HG03135 (cell line): ENCODE measurements around the gene USF2.
"Not testable (repeated sequence)": the region's sequence is repeated elsewhere in the genome, so short reads cannot be mapped to it uniquely, and the experiment has no call there.

ENCODE experiments used
- ATAC-seq: cut with Tn5 transposase; IDR thresholded peaks from one replicate; pipeline ENCODE4 v1.9.1; 2021; ENCODE audit warnings: mild to moderate bottlenecking, moderate library complexity; ENCODE audit not compliant: unreplicated experiment

Gene USF2

DNA sequence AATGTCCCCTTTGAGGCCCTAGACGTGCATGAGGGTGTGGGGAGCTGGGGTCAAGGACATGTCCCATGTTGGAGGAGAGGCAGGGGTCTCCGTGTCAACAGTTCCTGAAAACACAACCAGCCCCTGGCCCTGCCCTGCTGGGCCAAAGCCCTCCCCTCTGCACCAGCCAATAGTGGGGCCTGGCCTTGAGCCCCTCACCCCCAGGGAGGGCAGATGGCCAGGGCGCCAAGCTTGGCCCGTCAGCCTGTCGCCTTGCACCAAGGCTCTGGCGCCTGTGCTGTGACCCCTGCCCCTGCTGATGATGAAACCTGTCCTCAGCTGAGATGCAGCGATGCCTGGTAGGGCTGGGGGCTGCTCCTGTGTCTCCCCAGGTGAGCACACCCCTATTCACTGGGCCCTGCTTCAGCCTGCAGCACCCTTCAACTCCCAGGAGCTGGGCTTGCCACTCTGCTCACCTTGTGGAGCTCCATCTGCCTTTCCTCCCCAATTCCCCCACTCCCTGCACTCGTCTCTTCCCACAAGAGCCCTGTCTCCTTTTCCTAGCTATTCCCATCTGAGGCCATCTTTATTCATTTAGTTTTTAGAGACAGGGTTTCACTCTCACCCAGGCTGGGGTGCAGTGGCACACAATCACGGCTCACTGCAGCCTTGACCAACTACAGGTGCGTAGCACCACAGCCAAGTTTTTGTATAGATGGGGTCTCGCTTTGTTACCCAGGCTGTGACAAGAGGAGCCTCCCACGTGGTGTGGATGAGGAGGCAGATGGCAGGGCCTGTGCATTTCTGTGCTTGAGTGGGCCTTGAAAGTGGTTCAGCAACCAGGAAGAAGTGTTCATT, 11.4 kb downstream of the USF2 start:
- ATAC-seq, result no peak

GRCh38 chr19:35281303-35281702, 12.5 kb downstream of the USF2 start:
- no peak for ATAC-seq

DNA sequence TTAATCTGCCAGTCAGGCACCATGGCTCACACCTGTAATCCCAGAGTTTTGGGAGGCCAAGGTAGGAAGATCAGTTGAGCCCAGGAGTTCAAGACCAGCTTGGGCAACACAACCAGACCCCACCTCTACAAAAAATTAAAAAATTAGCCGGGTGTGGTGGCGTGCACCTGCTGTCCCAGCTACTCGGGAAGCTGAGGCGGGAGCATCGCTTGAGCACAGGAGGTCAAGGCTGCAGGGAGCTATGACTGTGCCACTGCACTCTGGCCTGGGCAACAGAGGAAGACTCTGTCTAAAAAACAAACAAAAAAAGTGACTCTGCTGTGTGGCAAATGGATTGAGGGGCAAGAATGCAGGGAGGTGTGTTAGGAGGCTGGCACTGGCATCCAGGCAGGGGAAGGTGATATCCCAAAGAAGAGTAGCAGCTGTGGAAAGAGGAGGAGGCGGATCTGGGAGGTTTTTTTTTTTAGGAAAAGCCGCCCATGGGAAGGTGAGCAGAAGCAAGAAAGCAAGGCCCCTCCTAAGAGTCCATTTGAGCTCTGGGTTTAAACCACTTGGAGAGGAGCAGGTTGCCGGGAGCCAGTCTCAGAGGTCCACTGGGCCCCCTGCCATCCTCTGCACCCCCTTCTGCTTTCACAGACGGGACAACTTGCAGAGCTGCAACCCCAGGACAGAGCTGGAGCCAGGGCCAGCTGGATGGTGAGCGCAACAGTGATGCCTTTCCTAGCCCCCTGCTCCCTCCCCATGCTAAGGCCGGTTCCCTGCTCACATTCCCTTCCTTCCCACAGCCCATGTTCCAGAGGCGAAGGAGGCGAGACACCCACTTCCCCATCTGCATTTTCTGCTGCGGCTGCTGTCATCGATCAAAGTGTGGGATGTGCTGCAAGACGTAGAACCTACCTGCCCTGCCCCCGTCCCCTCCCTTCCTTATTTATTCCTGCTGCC, 15.7 kb downstream of the USF2 start:
- no peak for ATAC-seq

DNA sequence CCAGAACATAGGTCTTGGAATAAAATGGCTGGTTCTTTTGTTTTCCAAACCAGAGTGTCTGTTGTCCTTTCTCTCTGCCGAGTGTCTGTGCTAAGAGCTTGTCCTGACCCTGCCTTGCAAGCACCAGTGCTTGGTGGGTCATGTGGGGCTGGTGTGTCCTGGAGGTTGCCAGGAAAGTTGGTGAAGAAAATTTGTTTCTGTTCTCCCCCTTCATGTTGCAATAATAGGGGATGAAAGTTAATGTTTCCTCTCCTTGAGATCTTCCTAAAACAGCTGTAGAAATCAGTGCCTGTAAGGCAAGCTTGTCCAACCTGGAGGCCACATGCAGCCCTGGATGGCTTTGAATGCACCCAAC, 16.3 kb downstream of the USF2 start:
- ATAC-seq, result no peak

DNA sequence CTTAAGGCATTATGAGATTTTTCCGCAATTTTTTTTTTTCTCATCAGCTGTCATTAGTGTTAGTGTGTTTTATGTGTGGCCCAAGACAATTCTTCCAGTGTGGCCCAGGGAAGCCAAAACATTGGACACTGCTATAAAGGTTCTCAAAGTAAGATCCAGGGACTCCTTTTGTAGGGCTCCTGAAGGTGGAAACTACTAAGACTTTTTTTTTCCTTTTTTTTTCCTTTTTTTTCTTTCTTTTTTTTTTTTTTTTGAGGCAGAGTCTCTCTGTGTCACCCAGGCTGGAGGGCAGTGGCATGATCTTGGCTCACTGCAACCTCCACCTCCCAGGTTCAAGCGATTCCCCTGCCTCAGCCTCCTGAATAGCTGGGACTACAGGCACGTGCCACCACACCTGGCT, 16.7 kb downstream of the USF2 start:
- ATAC-seq, result not testable (repeated sequence)

GRCh38 chr19:35286101-35286500, 17.3 kb downstream of the USF2 start:
- not testable (repeated sequence) for ATAC-seq

DNA sequence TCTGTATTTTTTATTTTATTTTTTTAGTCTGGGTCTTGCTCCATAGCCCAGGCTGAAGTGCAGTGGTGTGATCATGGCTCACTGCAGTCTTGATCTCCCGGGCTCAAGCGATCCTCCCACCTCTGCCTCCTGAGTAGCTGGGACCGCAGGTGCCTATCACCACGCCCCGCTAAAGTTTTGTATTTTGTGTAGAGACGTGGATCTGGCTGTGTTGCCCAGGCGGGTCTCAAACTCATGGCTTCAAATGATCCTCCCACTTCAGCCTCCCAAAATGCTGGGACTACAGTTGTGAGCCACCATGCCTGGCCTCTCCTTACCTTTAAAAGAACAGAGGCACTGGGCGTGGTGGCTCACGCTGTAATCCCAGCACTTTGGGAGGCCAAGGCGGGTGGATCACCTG, 19.0 kb downstream of the USF2 start:
- ATAC-seq, result no peak

GRCh38 chr19:35288331-35288730, 19.6 kb downstream of the USF2 start:
- no peak for ATAC-seq

DNA sequence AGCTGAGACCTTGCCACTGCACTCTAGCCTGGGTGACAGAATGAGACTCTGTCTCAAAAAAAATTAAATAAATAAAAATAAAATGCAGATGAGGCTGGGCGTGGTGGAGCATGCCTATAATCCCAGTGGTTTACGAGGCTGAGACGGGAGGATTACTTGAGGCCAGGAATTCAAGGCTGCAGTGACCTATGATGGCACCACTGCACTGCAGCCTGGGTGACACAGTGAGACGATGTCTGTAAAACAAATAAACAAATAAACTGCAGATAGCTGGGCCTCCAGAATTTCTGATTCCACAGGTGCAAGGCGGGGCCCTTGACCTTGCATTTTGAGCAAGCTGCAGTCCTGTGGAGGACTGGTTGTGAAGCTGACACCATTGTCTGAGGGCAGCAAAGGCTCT, 20.1 kb downstream of the USF2 start:
- ATAC-seq, result no peak

DNA sequence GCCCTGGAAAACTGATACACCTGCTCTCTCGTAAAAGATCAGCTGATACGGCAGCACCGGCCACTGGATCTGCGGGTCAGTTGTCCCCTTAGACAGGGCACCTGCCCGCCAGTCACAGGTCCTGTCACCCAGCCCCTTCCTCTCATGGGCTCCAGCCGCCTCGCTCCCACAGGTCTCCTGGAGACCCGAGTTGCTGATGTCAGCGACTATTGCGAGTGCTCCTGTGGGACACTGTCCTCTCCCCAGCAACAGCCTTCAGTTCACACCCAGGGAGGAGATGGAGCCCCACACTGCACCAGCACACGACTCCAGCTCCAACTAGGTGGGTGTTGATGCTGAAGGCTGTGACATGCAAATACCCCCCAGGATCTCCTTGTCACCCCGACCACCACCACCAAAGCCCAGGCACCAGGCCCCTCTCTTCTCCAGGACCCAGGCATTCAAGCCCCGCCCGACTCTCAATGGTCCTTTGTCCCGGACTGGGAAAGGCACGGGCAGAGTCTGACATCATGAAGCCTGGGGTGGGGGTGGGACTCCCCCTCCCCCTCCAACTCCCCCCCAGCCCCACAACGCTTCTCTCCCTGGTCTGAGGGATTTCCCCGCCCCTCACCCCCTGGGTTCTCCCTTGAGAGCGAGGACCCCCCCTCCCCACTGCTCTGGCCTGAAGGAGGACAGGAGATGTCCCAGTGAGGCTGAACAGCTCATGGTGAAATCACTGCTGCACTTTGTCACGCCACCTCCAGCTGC, 21.8 kb downstream of the USF2 start:
- no peak for ATAC-seq

GRCh38 chr19:35291259-35291658, 22.5 kb downstream of the USF2 start:
- no peak for ATAC-seq

DNA sequence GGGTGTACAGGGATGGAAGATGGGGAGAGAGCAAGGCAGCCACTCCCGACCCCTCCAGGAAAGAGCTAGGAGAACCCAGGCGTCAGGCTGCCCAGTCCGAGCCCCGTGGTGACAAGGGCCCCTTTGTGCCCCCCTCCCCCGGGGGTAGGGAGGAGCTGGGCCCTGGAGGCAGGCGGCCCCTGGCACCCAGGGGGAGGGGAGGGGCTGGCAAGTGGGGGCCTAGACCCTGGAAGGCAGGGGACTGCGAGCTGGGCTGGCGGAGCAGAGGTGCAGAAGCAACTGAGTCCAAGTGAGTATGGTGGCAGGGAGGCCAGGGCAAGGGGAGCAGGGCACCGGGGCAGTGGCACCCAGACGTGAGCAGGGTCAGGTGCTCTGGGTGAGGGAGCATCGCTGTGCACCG, 23.2 kb downstream of the USF2 start, which contains the start of gene MAG:
MAG (plus strand) TSS at position 246 of the 400 bp plus-strand sequence. CDS start 3,248 bp downstream, outside the sequence.
- no peak for ATAC-seq

DNA sequence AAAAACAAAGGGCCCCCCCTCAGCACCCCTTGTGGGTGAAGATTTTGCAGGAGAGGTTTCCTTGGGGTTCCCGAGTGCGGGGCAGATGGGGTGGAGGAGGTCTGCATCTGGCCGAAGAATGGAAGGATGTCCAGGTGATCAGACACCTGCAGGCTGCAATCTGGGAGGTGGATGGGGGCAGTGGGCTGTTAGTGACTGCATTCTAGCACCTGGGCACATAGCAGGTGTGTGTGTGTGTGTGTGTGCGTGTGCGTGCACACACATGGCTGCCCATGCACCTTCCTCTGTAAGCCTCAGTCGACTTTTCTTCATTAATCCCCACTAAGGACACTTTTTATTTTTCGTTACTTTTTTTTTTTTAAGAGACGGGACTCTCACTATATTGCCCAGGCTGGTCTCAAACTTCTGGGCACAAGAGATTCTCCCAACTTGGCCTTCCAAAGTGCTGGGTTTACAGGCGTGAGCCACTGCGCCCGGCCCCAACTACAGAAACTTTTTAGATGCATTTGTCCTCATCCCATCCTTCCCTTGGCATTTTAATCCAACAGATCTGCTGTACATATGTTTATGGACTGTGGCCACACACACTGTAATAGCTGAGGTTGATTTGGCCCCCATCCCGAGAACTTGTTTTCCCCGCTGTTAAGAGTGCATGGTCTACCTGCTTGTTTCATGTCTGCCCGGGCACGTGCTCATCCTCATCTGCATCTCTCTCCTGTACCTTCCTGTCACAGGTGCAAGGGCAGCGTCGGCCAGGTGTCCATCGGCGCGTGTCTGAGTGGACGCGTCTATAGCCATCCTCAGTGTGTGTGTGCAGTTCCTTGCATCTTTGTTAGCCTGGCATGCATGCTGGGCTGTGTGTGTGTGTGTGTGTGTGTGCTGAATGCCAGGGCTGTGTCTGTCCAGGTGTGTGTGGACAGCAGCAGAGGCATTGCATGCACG, 23.9 kb downstream of the USF2 start:
- ATAC-seq, result no peak

- ATAC-seq, result no peak
Measured at GRCh38 chr19:35293363-35293739, 24.6 kb downstream of the USF2 start.

- no peak for ATAC-seq
Measured at GRCh38 chr19:35293808-35294207, 25.0 kb downstream of the USF2 start.

DNA sequence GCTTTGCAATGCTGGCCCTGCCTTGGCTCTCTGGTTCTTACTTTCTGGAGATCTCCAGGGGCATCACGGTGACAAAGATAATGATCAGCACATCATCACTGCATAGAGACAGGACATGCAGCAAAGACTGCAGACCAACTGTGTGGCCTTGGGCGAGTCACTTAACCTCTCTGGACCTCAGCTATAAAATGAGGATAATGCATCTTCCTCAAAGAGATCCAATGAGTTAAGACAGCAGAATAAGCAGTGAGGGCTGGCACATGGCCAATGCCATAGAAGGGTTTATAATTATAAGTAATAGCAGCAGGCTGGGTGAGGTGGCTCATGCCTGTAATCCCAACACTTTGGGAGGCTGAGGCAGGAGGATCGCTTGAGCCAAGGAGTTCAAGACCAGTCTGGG, 25.6 kb downstream of the USF2 start:
- ATAC-seq, result no peak

DNA sequence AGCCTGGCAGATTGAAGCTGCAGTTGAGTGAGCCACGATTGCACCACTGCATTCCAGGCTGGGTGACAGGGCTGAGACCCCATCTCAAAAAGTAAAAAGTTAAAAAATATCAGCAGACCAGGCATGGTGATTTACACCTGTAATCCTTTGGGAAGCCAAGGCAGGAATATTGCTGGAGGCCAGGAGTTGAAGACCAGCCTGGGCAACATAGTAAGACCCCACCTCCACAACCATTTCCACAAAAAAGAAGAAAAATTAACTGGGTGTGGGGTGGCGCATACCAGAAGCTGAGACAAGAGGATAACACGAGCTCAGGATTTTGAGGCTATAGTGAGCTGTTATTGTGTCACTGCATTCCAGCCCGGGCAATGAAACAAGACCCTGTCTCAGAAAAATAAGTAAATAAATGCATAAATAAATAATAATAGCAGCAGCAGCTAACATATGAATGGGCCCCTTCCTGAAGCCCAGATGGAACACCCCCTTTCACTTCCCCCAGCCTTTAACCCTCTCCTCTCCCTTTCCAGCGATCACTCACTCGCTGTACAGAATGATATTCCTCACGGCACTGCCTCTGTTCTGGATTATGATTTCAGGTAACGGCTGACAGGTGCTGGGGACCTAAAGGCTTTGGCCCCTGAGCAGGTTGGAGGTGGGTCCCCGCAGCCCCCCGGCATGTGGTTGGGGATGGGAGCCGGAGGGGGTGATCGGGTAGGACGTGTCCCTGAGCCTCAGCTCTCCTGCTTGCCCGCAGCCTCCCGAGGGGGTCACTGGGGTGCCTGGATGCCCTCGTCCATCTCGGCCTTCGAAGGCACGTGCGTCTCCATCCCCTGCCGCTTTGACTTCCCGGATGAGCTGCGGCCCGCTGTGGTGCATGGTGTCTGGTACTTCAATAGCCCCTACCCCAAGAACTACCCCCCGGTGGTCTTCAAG, 26.4 kb downstream of the USF2 start:
- ATAC-seq, result no peak

DNA sequence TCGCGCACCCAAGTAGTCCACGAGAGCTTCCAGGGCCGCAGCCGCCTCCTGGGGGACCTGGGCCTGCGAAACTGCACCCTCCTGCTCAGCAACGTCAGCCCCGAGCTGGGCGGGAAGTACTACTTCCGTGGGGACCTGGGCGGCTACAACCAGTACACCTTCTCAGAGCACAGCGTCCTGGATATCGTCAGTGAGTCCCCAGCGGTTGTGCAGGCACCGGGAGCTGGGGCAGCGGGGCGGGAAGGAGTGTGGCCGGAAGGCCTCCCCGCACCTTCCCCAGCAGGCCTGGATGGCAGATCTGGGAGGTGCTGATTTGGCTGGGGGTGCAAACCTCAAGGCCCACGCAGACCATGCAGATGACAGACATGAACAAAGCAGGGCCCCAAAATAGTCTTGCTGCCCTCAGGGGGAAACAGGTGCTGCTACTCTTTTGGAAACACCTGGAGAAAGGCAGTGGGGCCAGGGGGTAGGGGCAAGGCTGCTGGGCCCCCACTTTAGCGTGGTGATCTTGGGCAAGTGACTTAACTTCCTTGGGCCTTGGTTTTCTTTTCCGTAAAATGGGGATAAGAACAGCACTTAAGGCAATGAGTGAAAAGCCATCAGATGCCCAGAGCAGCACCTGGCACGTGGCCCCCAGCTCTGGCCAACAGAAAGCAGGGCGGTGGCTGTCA, 27.2 kb downstream of the USF2 start:
- no peak for ATAC-seq
